Measurements from ENCODE around the gene OR2A1. TPM values are rescaled to one million over a fixed set of nuclear protein-coding genes. Genes with fewer than 3 reads are reported as not detected.
"Not testable (repeated sequence)": the region's sequence is repeated elsewhere in the genome, so short reads cannot be mapped to it uniquely, and the experiment has no call there.

OR2A1 gene
- total RNA-seq, 1 experiment from 2014 or later: 0.05 TPM

DNA sequence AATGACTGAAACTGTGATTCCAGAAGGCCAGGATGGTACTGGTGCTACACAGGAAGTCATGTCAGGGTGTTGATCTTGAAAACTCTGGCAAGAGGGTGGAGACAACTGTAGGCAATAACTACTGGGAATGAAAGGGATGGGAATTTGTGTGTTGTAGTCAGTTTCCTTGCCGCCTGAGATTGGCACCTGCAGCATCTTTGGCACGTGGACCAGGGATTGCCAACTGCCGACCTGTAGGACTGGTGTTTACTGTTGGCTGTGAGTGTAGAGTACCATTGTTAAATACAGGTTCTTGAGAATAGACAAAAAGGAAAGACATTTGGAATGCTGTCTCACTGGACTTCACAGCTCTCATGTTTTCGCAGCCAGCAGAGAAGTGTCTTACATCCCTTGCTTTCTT is 11.1 kb downstream of the OR2A1 start:
- DNase-seq (ENCODE audit: low read depth): not testable (repeated sequence)

DNA sequence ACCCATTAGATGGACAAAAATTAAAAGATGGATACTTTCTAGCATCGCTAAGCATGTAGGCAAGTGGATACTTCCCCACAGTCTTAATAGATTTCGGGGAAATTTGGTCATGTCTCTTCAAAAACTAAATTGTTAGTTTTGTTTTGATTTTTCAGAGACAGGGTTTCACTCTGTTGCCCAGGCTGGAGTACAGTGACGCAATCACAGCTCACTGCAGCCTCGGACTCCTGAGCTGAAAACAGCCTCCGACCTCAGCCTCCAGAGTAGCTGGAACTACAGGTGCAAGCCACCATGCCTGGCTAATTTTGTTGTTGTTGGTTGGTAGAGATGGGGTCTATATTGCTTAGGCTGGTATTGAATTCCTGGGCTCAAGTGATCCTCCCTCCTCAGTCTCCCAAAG is 13.6 kb downstream of the OR2A1 start:
- DNase-seq (ENCODE audit: low read depth): not testable (repeated sequence)

DNA sequence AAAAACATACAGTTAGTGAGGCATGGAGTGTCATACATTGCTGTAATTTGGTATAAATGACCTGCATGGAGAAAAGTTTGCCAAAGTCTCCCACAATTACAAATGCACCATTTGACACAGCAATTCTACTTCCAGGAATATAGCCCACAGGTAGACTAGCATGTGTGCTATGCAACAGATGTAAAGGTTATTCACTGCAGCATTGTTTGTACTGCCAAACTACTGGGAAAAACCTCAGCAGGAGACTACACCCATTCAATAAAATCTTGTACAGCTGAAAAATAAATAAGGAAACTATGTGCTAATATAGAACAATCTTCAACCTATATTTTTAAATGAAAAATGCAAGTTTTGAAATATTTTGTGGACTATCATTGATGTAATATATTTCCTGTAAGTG is 17.8 kb downstream of the OR2A1 start:
- not testable (repeated sequence) for DNase-seq (ENCODE audit: low read depth)

DNA sequence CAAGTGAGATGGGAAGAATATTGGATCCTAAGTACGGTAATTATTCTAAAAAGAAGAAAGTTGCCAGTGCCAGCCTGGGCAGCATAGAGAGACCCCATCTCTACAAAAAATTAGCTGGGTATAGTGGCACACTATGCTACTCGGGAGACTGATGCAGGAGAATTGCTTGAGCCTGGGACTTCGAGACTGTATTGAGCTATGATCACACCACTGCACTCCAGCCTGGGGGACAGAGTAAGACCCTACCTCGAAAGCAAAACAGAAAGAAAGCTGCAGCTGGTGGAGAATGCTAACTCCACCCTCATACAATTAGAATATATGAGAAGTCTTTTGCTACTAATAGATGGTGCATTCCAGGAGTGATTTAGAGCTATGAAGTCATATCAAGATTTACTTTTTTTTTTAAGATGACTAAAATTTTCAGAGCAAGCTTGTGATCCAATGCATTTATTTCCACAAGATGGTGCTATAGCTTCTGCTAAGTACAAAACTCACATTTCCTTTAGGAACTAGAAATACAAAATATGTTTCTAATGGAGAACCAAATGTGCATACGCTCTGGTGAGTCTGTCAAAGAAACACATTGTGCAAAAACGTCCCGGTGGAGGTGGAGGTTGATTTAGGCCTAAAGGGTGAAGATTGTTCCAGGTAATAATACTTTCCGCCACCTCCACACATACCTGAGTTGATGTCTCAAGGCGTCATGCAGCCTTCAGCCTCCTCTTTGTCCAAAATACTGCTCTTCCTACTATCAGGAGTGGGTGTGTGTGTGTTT is 19.2 kb downstream of the OR2A1 start:
- DNase-seq (ENCODE audit: low read depth): not testable (repeated sequence)

DNA sequence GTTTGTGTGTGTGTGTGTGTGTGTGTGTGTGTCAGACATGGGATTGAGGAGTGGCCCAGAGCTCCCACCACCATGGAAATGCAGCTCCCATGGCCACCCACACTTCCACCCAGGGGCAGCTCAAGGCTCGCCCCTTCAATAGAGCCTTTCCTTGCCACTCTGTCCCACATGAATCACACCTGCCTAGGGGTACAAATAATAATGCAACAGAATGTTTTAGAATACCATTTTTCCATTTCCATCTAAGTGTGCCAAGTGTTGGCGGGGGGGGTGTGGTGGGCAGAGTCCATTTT is 19.7 kb downstream of the OR2A1 start:
- not testable (repeated sequence) for DNase-seq (ENCODE audit: low read depth)

DNA sequence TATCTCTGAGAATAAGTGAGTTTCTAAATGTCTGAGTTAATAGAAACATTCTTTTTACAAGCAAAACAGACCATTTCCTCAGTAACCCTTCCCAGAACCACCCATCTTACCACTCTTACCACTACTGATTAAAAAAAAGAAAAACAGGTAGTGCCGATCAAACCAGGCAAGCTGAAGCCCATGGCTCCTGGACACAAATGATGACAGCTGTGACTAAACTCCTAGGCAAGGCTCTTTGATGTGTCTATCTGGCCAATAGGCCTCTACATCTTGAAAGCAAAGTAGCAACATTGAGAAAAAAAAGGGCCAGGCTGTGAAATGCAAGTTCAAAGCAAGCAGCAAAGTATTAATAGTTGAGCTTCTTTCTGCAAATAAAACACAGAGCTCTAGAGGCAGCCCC is 36.4 kb downstream of the OR2A1 start:
- not testable (repeated sequence) for DNase-seq (ENCODE audit: low read depth)

DNA sequence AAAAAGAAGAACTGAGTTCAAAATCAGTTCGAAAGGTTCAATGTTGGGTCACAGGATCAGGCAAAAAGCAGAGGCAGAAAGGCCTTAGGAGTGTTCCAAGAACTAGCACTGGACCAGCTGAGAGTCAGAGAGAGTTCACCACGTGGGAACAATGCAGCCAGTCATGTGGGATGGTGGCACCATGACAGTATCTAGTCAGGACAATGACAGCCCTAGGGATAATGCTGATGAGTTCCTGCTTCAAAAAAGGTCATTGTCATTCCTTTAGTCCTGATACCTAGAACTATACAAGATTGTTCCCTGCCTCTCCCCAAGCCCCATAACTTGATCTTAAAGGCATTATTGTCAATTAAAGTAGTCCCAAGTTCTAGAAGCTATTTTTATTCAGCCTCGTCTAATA is 39.4 kb downstream of the OR2A1 start:
- DNase-seq (ENCODE audit: low read depth): peak; percentile 26

DNA sequence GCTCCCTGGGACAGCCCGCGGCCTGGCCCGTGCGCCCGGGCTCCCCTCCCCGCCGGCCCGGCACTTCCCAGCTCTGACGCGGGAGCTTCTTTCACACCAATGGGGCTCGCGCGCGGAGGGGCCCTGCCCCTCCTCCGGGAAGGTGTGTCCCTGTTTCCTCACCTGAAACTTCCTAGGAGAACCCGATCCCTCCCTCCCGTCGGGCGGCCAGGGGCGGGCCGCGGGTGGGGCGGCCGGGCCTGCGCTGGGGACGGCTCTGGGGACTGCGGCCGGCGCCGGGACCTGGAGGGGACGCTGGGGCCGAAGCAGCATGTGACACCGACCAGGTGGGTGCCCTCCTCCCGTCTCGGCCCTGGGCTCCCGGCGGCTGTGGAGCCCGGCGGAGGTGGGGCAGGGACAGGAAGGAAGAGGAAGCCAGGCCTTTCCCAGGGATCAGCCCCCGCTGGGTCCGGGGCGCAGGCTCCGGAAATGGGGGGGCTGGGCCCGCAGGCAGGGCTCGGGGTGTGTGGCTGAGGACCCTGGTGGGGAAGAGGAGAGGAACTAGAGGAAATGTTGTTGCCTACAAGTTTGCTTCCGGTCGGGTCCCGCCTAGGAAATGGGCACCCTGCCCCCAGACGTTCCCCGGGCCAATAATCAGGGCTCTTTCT is 43.1 kb downstream of the OR2A1 start, which contains the start of gene ARHGEF5:
Gene ARHGEF5, plus strand, starts transcription at position 227 of the 647 bp plus-strand sequence. CDS start 7,268 bp downstream, outside the sequence.
- DNase-seq (ENCODE audit: low read depth): not testable (repeated sequence)

DNA sequence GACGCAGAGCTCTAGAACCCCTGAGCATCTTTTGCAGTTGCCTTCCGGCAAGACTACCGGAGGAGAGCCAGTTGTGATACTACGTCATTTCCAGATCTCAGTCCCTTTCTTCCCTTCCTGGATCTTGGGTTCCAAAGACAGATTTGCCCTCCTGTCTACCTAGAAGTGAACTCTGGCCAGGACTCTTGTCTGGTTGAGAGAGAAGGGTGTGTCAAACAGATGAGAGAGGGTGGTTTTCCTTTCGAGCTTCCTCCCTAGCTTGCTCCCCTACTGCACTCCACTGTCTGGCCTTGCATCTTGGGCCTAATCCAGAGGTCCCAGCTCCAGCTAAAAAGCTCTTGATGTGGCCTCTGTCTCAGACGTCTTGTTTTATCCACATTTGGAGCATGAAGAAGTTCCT is 44.0 kb downstream of the OR2A1 start:
- not testable (repeated sequence) for DNase-seq (ENCODE audit: low read depth)

DNA sequence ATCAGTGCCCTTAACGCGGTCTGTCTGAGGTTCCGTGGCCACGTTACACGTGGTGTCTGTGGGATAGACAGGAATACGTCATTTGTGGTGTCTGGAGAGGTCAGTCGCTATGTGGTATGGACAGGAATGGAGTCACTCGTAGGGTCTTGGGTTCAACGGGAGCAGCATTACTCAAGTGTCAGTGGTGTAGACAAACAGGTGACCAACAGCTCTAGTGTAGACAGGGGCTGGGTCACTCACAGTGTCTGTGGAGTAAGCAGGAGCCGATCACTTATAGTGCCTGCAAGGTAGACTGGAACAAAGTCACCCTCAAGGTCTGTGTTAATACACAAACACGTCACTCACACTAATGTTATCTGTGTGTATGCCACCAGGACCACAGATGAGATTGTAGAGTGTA is 44.6 kb downstream of the OR2A1 start:
- DNase-seq (ENCODE audit: low read depth): not testable (repeated sequence)

DNA sequence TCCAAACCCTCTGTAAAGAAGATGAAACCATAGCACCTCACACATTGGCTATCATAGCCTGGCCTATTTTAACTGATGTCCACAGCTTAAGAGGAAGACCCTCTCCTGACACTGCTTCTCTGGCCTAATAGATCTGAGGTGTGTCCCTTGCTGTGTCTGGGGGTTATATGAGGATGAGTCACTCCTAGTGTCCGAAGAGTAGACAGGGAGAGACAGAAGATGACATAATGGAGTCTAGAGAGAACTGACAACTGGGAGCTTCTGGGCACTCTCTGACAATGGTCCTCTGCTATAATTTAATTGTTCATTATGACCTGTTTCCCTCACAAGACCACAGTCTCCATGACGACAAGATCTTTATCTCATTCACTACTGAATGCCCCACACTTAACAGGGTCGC is 49.8 kb downstream of the OR2A1 start:
- DNase-seq (ENCODE audit: low read depth): not testable (repeated sequence)

DNA sequence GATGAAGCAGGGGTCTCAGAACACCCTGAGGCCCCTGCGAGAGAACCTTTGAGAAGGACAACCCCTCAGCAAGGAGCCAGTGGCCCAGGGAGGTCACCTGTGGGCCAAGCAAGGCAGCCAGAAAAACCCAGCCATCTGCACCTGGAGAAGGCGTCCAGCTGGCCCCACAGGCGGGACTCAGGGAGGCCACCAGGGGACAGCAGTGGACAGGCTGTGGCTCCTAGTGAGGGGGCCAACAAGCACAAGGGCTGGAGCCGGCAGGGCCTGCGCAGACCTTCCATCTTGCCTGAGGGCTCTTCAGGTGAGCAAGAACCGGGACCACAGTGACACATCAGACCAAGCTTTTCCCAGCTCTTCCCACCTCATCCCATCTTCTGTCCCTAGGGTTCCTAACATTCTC is 53.3 kb downstream of the OR2A1 start:
- not testable (repeated sequence) for DNase-seq (ENCODE audit: low read depth)

DNA sequence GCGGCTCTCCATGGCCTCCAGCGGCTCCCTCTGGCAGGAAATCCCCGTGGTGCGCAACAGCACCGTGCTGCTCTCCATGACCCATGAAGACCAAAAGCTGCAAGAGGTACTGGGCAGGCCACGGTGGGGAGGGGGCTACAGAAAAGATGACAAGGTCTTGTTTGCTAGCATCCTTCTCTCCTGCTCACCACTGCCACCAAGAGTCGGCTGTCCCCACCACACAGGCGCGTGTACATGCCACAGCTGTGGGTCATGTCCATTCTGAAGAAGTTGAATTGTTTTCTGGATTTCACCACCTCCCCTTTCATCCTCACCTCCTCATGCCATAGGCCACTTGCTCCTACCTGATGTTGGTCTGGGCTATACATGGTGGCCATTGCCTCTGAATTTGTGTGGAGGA is 55.0 kb downstream of the OR2A1 start:
- not testable (repeated sequence) for DNase-seq (ENCODE audit: low read depth)

DNA sequence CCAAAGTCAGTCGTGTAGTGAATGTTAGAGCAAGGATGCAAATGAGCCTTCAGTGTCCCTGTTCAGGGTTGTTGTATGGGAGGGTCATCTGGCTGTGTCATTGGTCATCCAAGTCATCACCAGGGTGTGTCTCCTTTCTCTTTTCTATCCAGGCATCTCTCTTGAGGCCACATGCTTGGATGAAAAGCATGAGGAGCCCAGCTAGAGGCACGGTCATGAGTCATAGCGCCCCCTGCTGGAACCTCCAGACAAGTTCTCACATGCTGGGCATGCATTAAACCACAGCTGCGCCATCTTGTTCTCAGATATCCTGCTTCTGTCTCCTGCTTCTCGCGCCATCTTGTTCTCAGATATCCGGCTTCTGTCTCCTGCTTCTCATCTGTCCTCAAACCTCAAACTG is 57.0 kb downstream of the OR2A1 start:
- not testable (repeated sequence) for DNase-seq (ENCODE audit: low read depth)

Other genes starting within 250 kb of the OR2A1 start
- gene OR2A25, start 242.6 kb upstream of the OR2A1 start, total RNA-seq (2014; rRNA removed; shearing (Covaris generic)): not detected in 2 replicates
- not detected in 2 replicates for gene OR2A12, start 226.1 kb upstream of the OR2A1 start, total RNA-seq (2014; rRNA removed; shearing (Covaris generic))
- not detected in 2 replicates for gene OR2A2, start 202.8 kb upstream of the OR2A1 start, total RNA-seq (2014; rRNA removed; shearing (Covaris generic))
- not detected in 2 replicates for gene OR2A14, start 189.2 kb upstream of the OR2A1 start, total RNA-seq (2014; rRNA removed; shearing (Covaris generic))
- 2.7 TPM in 1 of 2 replicates, not detected in the other for gene CTAGE4, start 129.0 kb upstream of the OR2A1 start, total RNA-seq (2014; rRNA removed; shearing (Covaris generic))
- not detected in 2 replicates for gene ARHGEF35, start 116.6 kb upstream of the OR2A1 start, total RNA-seq (2014; rRNA removed; shearing (Covaris generic))
- gene OR2A42, start 72.8 kb upstream of the OR2A1 start, total RNA-seq (2014; rRNA removed; shearing (Covaris generic)): not detected in 2 replicates
- 0.07 and 0.98 TPM in 2 replicates for gene OR2A7, start 47.6 kb upstream of the OR2A1 start, total RNA-seq (2014; rRNA removed; shearing (Covaris generic))
- 0.05 and 0.42 TPM in 2 replicates for gene CTAGE8, start 43.1 kb upstream of the OR2A1 start, total RNA-seq (2014; rRNA removed; shearing (Covaris generic))
- 3.3 and 4.2 TPM in 2 replicates for gene ARHGEF5, start 43.0 kb downstream of the OR2A1 start, total RNA-seq (2014; rRNA removed; shearing (Covaris generic))
- not detected in 2 replicates for gene NOBOX, start 91.3 kb downstream of the OR2A1 start, total RNA-seq (2014; rRNA removed; shearing (Covaris generic))

Measured in M059J (cell line).